ENCODE results near the gene AOC1. TPM values are rescaled to one million over a fixed set of nuclear protein-coding genes. Genes with fewer than 3 reads are reported as not detected.

The AOC1 gene
- total and polyA plus RNA-seq, 2 of the 4 experiments (the other 2 are of a cell fraction): not detected

DNA sequence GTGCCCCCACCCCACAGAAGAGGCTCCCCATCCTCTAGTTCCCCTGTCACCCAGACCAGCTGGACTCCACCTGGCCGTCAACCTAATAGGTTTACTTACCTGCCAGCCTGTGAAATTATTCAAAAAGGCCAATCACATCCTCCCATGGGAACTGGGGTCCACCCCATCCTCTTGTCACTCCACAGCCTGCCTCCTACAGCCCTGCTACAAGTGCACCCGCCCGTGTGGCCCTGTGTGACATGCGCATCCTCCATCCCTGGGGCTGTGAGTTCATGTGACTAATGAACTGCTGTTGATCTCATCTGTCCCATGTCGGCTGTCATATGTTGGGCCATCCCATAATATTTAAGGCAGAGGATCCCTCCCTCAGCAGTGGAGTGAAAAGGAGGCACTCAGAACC is 39.4 kb downstream of the AOC1 start:
- no TSS peak for BruUV-seq (replicated peaks)
- DNase-seq (no peak), ATAC-seq (ENCODE audit: low read depth) (no peak)
- H3K56ac ChIP-seq (ENCODE audit: extremely low read depth, insufficient read depth, low read length): no peak overlapping the region
- H3K4me2 ChIP-seq (ENCODE audit: low read depth, low read length): no peak overlapping the region
- no peak overlapping the region for H4K5ac ChIP-seq (ENCODE audit: low read depth, low read length)
- no peak overlapping the region for H3K14ac ChIP-seq (replicated peaks; ENCODE audit: low read depth, low read length)
- H2BK20ac ChIP-seq (ENCODE audit: low read depth, low read length): no peak overlapping the region
- no peak overlapping the region for H2BK15ac ChIP-seq (ENCODE audit: low read depth, low read length)
- no peak overlapping the region for H3K4ac ChIP-seq (ENCODE audit: low read depth, low read length)
- no CpG with 5 or more reads among the region's 5 CpGs for WGBS, 2 experiments (ENCODE audit: extremely low coverage in 2 of 2, insufficient read length in 1 of 2)
- no peak overlapping the region for H3K27ac ChIP-seq (ENCODE audit: insufficient read depth, low read length)
- no peak overlapping the region for H3K9ac ChIP-seq (ENCODE audit: low read depth, low read length)
- peaks cover 2% of the 10 kb centered on the region; the same call in 1 of the 2 replicates for H3K27me3 ChIP-seq (ENCODE audit: control insufficient read depth, insufficient read depth, low read length)
- H4K91ac ChIP-seq (ENCODE audit: insufficient read depth, low read depth, low read length): no peak overlapping the region
- no peak overlapping the region for H3K18ac ChIP-seq (ENCODE audit: low read depth, low read length)
- ChIA-PET CTCF (no interaction called here), POLR2A (ENCODE audit: unreplicated experiment) (no interaction called here)
- TF ChIP-seq, protein P1, sequence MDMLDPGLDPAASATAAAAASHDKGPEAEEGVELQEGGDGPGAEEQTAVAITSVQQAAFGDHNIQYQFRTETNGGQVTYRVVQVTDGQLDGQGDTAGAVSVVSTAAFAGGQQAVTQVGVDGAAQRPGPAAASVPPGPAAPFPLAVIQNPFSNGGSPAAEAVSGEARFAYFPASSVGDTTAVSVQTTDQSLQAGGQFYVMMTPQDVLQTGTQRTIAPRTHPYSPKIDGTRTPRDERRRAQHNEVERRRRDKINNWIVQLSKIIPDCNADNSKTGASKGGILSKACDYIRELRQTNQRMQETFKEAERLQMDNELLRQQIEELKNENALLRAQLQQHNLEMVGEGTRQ (IDR thresholded peaks at IDR 0.05; ENCODE audit: low read depth, low read length): no peak
- TF ChIP-seq MAFK (IDR thresholded peaks at IDR 0.05; ENCODE audit: low read depth, low read length) (no peak), MAZ (IDR thresholded peaks at IDR 0.05; ENCODE audit: borderline replicate concordance, low read depth, low read length) (no peak), POLR2A (IDR thresholded peaks at IDR 0.05; ENCODE audit: low read depth, low read length) (no peak)
- no peak overlapping the region for H2BK5ac ChIP-seq (ENCODE audit: low read depth, low read length, poor library complexity, severe bottlenecking)
- no peak overlapping the region for H3K23ac ChIP-seq (ENCODE audit: low read depth, low read length)
- no peak overlapping the region for H3K4me3 ChIP-seq (ENCODE audit: insufficient read depth, low read depth, low read length)
- H3K36me3 ChIP-seq (ENCODE audit: control insufficient read depth, insufficient read depth, low read length): no peaks in the 10 kb centered on the region
- H2AK9ac ChIP-seq (replicated peaks; ENCODE audit: low read depth, low read length, poor library complexity): no peak overlapping the region
- in situ Hi-C loops (cut with MboI; ENCODE audit: low sequenced_read_pairs): no loop called here
- H4K8ac ChIP-seq (ENCODE audit: low read depth in 2 of 2, low read length in 2 of 2): no peak overlapping the region
- intact Hi-C loops (cut with micrococcal nuclease): no loop called here
- no peaks in the 10 kb centered on the region for H3K9me1 ChIP-seq (ENCODE audit: insufficient read depth, low read length)
- dilution Hi-C loops (cut with HindIII; ENCODE audit: low sequenced_read_pairs, unreplicated experiment): no loop called here
- no peaks in the 10 kb centered on the region for H3K4me1 ChIP-seq (ENCODE audit: control insufficient read depth, insufficient read depth, low read length)
- H2AFZ ChIP-seq (replicated peaks; ENCODE audit: low read length, poor library complexity): no peak overlapping the region
- no peaks in the 10 kb centered on the region for H3K79me1 ChIP-seq (ENCODE audit: low read depth in 1 of 2, low read length in 2 of 2)
- H4K20me1 ChIP-seq (ENCODE audit: insufficient read depth, low read length): no peaks in the 10 kb centered on the region
- H3K9me3 ChIP-seq (ENCODE audit: control insufficient read depth, insufficient read depth, low read length): no peaks in the 10 kb centered on the region; the same call in none of the 2 replicates
- no peak overlapping the region for H2BK120ac ChIP-seq (ENCODE audit: low read depth, low read length)
- H2AK5ac ChIP-seq (ENCODE audit: low read depth, low read length): no peak overlapping the region
